IMR-90 (cell line): ENCODE data around the gene CBX3. TPM values are rescaled to one million over a fixed set of nuclear protein-coding genes. Genes with fewer than 3 reads are reported as not detected.

Experiments used
- ATAC-seq: fragments of 200-7000 bp; cut with Tn5 transposase; 2 replicates; pipeline ENCODE4 v1.9.1; 2020; ENCODE audit warnings: low read depth, mild to moderate bottlenecking, moderate library complexity
- BruUV-seq: library from RNA; stranded (reverse); fragments of 400-500 nt; replicated peaks from 2 replicates; lab custom pipeline; 2021; lab: Mats Ljungman, UMichigan
- CTCF ChIA-PET: fragments of 300-600 bp; formaldehyde crosslinking; extraction: SDS; loops from one replicate; lab custom pipeline; 2021; ENCODE audit warnings: antibody characterized with exemption; lab: Yijun Ruan, JAX
- POLR2A ChIA-PET: fragments of 300-600 bp; sonication (Branson Sonifier 250); formaldehyde crosslinking; loops from one replicate; lab custom pipeline; 2022; ENCODE audit warnings: antibody characterized with exemption; ENCODE audit not compliant: unreplicated experiment; lab: Charles Lee
- DNase-seq: peaks from one replicate; pipeline ENCODE4 v3.0.0; 2013
- H2AFZ ChIP-seq: replicated peaks from 2 replicates; pipeline ENCODE3; 2013; ENCODE audit warnings: low read length, mild to moderate bottlenecking; ENCODE audit not compliant: poor library complexity
- H2AK5ac ChIP-seq: 2 replicates; pipeline ENCODE4 v1.6.1; 2013; ENCODE audit warnings: low read depth, low read length, inconsistent platforms
- H2AK9ac ChIP-seq: replicated peaks from 2 replicates; pipeline ENCODE3; 2013; ENCODE audit warnings: mild to moderate bottlenecking, low read depth, low read length, moderate library complexity; ENCODE audit not compliant: poor library complexity
- H2BK120ac ChIP-seq: 2 replicates; pipeline ENCODE4 v1.6.1; 2013; ENCODE audit warnings: low read depth, low read length, inconsistent platforms
- H2BK15ac ChIP-seq: 3 replicates; pipeline ENCODE4 v1.6.1; 2013; ENCODE audit warnings: low read depth, low read length, inconsistent platforms
- H2BK20ac ChIP-seq: 2 replicates; pipeline ENCODE4 v1.6.1; 2013; ENCODE audit warnings: low read depth, mild to moderate bottlenecking, inconsistent platforms, low read length, moderate library complexity
- H2BK5ac ChIP-seq: 2 replicates; pipeline ENCODE4 v1.6.1; 2013; ENCODE audit warnings: mild to moderate bottlenecking, low read depth, low read length, inconsistent platforms; ENCODE audit not compliant: poor library complexity, severe bottlenecking
- H3K14ac ChIP-seq: replicated peaks from 2 replicates; pipeline ENCODE4 v1.6.1; 2013; ENCODE audit warnings: low read depth, low read length, inconsistent platforms
- H3K18ac ChIP-seq: 2 replicates; pipeline ENCODE4 v1.6.1; 2013; ENCODE audit warnings: low read depth, low read length, control low read depth
- H3K23ac ChIP-seq: 2 replicates; pipeline ENCODE4 v1.6.1; 2013; ENCODE audit warnings: low read depth, low read length, inconsistent platforms
- H3K27ac ChIP-seq: 2 replicates; pipeline ENCODE4 v1.5.1; 2013; ENCODE audit warnings: mild to moderate bottlenecking, control low read depth, low read length; ENCODE audit not compliant: insufficient read depth
- H3K27me3 ChIP-seq: 2 replicates; pipeline ENCODE4 v1.6.1; 2013; ENCODE audit warnings: low read length; ENCODE audit not compliant: control insufficient read depth, insufficient read depth
- H3K36me3 ChIP-seq: 2 replicates; pipeline ENCODE4 v1.6.1; 2013; ENCODE audit warnings: low read length, mixed read lengths; ENCODE audit not compliant: control insufficient read depth, insufficient read depth
- H3K4ac ChIP-seq: 2 replicates; pipeline ENCODE4 v1.6.1; 2013; ENCODE audit warnings: low read depth, low read length, inconsistent platforms
- H3K4me1 ChIP-seq: 2 replicates; pipeline ENCODE4 v1.6.1; 2013; ENCODE audit warnings: low read length, mixed read lengths; ENCODE audit not compliant: control insufficient read depth, insufficient read depth
- H3K4me2 ChIP-seq: 2 replicates; pipeline ENCODE4 v1.6.1; 2013; ENCODE audit warnings: low read depth, mild to moderate bottlenecking, control low read depth, low read length, moderate library complexity
- H3K4me3 ChIP-seq: 2 replicates; pipeline ENCODE4 v1.5.1; 2013; ENCODE audit warnings: low read depth, mild to moderate bottlenecking, control low read depth, low read length, moderate library complexity; ENCODE audit not compliant: insufficient read depth
- H3K56ac ChIP-seq: 2 replicates; pipeline ENCODE4 v1.6.1; 2013; ENCODE audit warnings: low read length, inconsistent platforms; ENCODE audit not compliant: insufficient read depth; ENCODE audit errors: extremely low read depth
- H3K79me1 ChIP-seq, 2 experiments: 2 replicates each; pipeline ENCODE4 v1.6.1; 2013; ENCODE audit warnings: low read length in 2 of 2, inconsistent platforms in 1 of 2, low read depth in 1 of 2
- H3K9ac ChIP-seq: 2 replicates; pipeline ENCODE4 v1.6.1; 2013; ENCODE audit warnings: low read depth, low read length, control low read depth
- H3K9me1 ChIP-seq: 2 replicates; pipeline ENCODE4 v1.6.1; 2013; ENCODE audit warnings: low read length, inconsistent platforms; ENCODE audit not compliant: insufficient read depth
- H3K9me3 ChIP-seq: 2 replicates; pipeline ENCODE4 v1.6.1; 2013; ENCODE audit warnings: low read length; ENCODE audit not compliant: control insufficient read depth, insufficient read depth
- H4K20me1 ChIP-seq: 2 replicates; pipeline ENCODE4 v1.6.1; 2013; ENCODE audit warnings: low read length, inconsistent platforms; ENCODE audit not compliant: insufficient read depth
- H4K5ac ChIP-seq: 2 replicates; pipeline ENCODE4 v1.6.1; 2013; ENCODE audit warnings: mild to moderate bottlenecking, low read depth, low read length, control low read depth
- H4K8ac ChIP-seq, 2 experiments: 2 replicates each; pipeline ENCODE4 v1.6.1; 2013; ENCODE audit warnings: low read depth in 2 of 2, low read length in 2 of 2, control low read depth in 1 of 2, inconsistent platforms in 1 of 2
- H4K91ac ChIP-seq: 2 replicates; pipeline ENCODE4 v1.6.1; 2013; ENCODE audit warnings: low read depth, low read length, inconsistent platforms; ENCODE audit not compliant: insufficient read depth
- BHLHE40 ChIP-seq: fragments of 150-350 bp; IDR thresholded peaks from 2 replicates; pipeline ENCODE4 v1.6.1; 2016; ENCODE audit warnings: mild to moderate bottlenecking, low read depth, low read length
- CEBPB ChIP-seq: IDR thresholded peaks from 2 replicates; pipeline ENCODE4 v1.6.1; 2012; ENCODE audit warnings: low read depth, low read length, improper control_type of control experiment
- CHD1 ChIP-seq: IDR thresholded peaks from 2 replicates; pipeline ENCODE4 v1.6.1; 2012; ENCODE audit warnings: low read depth, low read length, improper control_type of control experiment
- FOS ChIP-seq: fragments of 150-350 bp; IDR thresholded peaks from 2 replicates; pipeline ENCODE4 v1.6.1; 2016; ENCODE audit warnings: low read depth, low read length
- MAFK ChIP-seq: IDR thresholded peaks from 2 replicates; pipeline ENCODE4 v1.6.1; 2012; ENCODE audit warnings: low read depth, low read length, improper control_type of control experiment
- MAZ ChIP-seq: IDR thresholded peaks from 2 replicates; pipeline ENCODE4 v1.6.1; 2012; ENCODE audit warnings: low read depth, mild to moderate bottlenecking, low read length, improper control_type of control experiment, moderate library complexity, borderline replicate concordance
- MXI1 ChIP-seq: IDR thresholded peaks from 2 replicates; pipeline ENCODE4 v1.6.1; 2012; ENCODE audit warnings: low read depth, mild to moderate bottlenecking, low read length, moderate library complexity, borderline replicate concordance
- NFE2L2 ChIP-seq: fragments of 150-350 bp; IDR thresholded peaks from 2 replicates; pipeline ENCODE4 v1.6.1; 2016; ENCODE audit warnings: low read depth, mild to moderate bottlenecking, low read length
- POLR2A ChIP-seq: IDR thresholded peaks from 2 replicates; pipeline ENCODE4 v1.6.1; 2012; ENCODE audit warnings: mild to moderate bottlenecking, low read depth, low read length
- RAD21 ChIP-seq: IDR thresholded peaks from 2 replicates; pipeline ENCODE4 v1.6.1; 2012; ENCODE audit warnings: low read length, improper control_type of control experiment
- RCOR1 ChIP-seq: IDR thresholded peaks from 2 replicates; pipeline ENCODE4 v1.6.1; 2012; ENCODE audit warnings: mild to moderate bottlenecking, low read length, improper control_type of control experiment; ENCODE audit not compliant: insufficient replicate concordance
- RFX5 ChIP-seq: IDR thresholded peaks from 2 replicates; pipeline ENCODE4 v1.8.0; 2012; ENCODE audit warnings: low read depth, mild to moderate bottlenecking, low read length, moderate library complexity
- SMC3 ChIP-seq: fragments of 150-350 bp; IDR thresholded peaks from 2 replicates; pipeline ENCODE4 v1.6.1; 2016; ENCODE audit warnings: low read depth, mild to moderate bottlenecking, antibody characterized with exemption, low read length, moderate library complexity
- WGBS, 2 experiments: methylation state at CpG; one replicate each; pipeline versions ENCODE4 v1.1.5 to v1.1.7; 2013; ENCODE audit warnings: missing lambda C conversion rate in 2 of 2; ENCODE audit not compliant: insufficient read length in 1 of 2; ENCODE audit errors: extremely low coverage in 2 of 2; 5-methylcytosine and 5-hydroxymethylcytosine counted together
- dilution Hi-C: fragments of 300-500 bp; cut with HindIII; formaldehyde crosslinking; loops from one replicate; pipeline ENCODE4 v1.14.3; 2018; ENCODE audit warnings: low sequenced_read_pairs; ENCODE audit not compliant: unreplicated experiment
- in situ Hi-C: fragments of 300-500 bp; cut with MboI; formaldehyde crosslinking; loops from 3 replicates; pipeline ENCODE4 v1.14.3; 2019; ENCODE audit warnings: low sequenced_read_pairs, inconsistent platforms, mixed read lengths
- intact Hi-C: fragments of 100-400 bp; cut with micrococcal nuclease; formaldehyde crosslinking; loops from 2 replicates; pipeline ENCODE4 v1.10.0; 2022
- polyA plus RNA-seq, 3 experiments: library from polyadenylated mRNA; depleted of rRNA; stranded (reverse); fragments of >200 nt; gene quantifications; 2 replicates each; pipeline ENCODE4 v1.2.3, GENCODE V29; 2012; ENCODE audit warnings: low replicate concordance in 1 of 3
- total RNA-seq: library from RNA; depleted of rRNA; stranded (reverse); fragments of >200 nt; gene quantifications from 2 replicates; pipeline ENCODE4 v1.2.3, GENCODE V29; 2012
- TF ChIP-seq, protein P1 (sequence below): fragments of 150-350 bp; IDR thresholded peaks from 2 replicates; pipeline ENCODE4 v1.6.1; 2016; ENCODE audit warnings: low read depth, mild to moderate bottlenecking, low read length, moderate library complexity, borderline replicate concordance
- TF ChIP-seq, protein P2 (sequence below): fragments of 150-350 bp; IDR thresholded peaks from 2 replicates; pipeline ENCODE4 v1.6.1; 2017; ENCODE audit warnings: mild to moderate bottlenecking, antibody characterized with exemption, low read length, low read depth
- TF ChIP-seq, protein P3 (sequence below): conservative IDR thresholded peaks from 2 replicates; pipeline ENCODE4 v1.5.1; 2012; ENCODE audit warnings: mild to moderate bottlenecking, low read depth, low read length, improper control_type of control experiment

The CBX3 gene
- total and polyA plus RNA-seq, 2 of the 4 experiments (the other 2 are of a cell fraction): 38.2 to 76.5 TPM

DNA sequence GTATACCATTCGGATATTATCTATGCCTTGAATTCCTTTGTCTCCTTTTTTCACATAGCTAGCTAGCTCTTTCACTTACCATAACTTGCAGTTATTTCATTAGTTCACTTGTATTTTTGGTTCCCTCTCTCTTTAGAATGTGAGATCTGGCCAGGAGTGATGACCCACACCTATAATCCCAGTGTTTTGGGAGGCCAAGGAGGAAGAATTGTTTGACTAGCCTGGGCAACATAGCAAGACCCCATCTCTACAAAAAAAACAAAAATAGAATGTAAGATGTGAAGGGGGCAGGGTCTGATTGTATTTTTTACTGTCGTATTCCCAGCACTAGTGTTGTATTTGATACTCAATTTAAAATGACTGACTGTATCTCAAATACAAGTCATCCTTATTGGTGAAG lies 29.9 kb upstream of the CBX3 start:
- H2BK20ac ChIP-seq: no peak overlapping the region
- no peaks in the 10 kb centered on the region for H3K36me3 ChIP-seq
- no peak overlapping the region for H3K14ac ChIP-seq
- dilution Hi-C loops (no loop called here), in situ Hi-C loops (no loop called here), intact Hi-C loops (no loop called here)
- no TSS peak for BruUV-seq
- H4K20me1 ChIP-seq: no peaks in the 10 kb centered on the region
- no CpG with 5 or more reads among the region's 2 CpGs for WGBS, 2 experiments
- no peak overlapping the region for H2AK9ac ChIP-seq
- no peak overlapping the region for H2AK5ac ChIP-seq
- ChIA-PET POLR2A (interaction anchor here (0.5 kb wide), 1 partner anchor 1084 kb away, joined by 11 read pairs; no protein-coding TSS in a partner anchor), CTCF (no interaction called here)
- ATAC-seq: no peak
- peaks cover 3% of the 10 kb centered on the region; the same call in 1 of the 2 replicates for H3K4me1 ChIP-seq
- no peak overlapping the region for H3K4me2 ChIP-seq
- H3K9ac ChIP-seq: no peak overlapping the region
- H2BK120ac ChIP-seq: no peak overlapping the region
- H2BK5ac ChIP-seq: no peak overlapping the region
- DNase-seq: no peak
- H4K5ac ChIP-seq: no peak overlapping the region
- TF ChIP-seq RAD21 (no peak), SMC3 (no peak), POLR2A (no peak), RCOR1 (no peak), MAZ (no peak), NFE2L2 (no peak), MXI1 (no peak), FOS (no peak), BHLHE40 (no peak), RFX5 (no peak), CEBPB (no peak), MAFK (no peak), CHD1 (no peak)
- TF ChIP-seq, protein P1, sequence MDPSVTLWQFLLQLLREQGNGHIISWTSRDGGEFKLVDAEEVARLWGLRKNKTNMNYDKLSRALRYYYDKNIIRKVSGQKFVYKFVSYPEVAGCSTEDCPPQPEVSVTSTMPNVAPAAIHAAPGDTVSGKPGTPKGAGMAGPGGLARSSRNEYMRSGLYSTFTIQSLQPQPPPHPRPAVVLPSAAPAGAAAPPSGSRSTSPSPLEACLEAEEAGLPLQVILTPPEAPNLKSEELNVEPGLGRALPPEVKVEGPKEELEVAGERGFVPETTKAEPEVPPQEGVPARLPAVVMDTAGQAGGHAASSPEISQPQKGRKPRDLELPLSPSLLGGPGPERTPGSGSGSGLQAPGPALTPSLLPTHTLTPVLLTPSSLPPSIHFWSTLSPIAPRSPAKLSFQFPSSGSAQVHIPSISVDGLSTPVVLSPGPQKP: no peak
- TF ChIP-seq, protein P2, sequence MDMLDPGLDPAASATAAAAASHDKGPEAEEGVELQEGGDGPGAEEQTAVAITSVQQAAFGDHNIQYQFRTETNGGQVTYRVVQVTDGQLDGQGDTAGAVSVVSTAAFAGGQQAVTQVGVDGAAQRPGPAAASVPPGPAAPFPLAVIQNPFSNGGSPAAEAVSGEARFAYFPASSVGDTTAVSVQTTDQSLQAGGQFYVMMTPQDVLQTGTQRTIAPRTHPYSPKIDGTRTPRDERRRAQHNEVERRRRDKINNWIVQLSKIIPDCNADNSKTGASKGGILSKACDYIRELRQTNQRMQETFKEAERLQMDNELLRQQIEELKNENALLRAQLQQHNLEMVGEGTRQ: no peak
- TF ChIP-seq, protein P3, sequence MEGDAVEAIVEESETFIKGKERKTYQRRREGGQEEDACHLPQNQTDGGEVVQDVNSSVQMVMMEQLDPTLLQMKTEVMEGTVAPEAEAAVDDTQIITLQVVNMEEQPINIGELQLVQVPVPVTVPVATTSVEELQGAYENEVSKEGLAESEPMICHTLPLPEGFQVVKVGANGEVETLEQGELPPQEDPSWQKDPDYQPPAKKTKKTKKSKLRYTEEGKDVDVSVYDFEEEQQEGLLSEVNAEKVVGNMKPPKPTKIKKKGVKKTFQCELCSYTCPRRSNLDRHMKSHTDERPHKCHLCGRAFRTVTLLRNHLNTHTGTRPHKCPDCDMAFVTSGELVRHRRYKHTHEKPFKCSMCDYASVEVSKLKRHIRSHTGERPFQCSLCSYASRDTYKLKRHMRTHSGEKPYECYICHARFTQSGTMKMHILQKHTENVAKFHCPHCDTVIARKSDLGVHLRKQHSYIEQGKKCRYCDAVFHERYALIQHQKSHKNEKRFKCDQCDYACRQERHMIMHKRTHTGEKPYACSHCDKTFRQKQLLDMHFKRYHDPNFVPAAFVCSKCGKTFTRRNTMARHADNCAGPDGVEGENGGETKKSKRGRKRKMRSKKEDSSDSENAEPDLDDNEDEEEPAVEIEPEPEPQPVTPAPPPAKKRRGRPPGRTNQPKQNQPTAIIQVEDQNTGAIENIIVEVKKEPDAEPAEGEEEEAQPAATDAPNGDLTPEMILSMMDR: no peak
- H3K4ac ChIP-seq: no peak overlapping the region
- no peaks in the 10 kb centered on the region for H3K9me3 ChIP-seq
- peaks cover 3 to 12% of the 10 kb centered on the region in 2 experiments; a peak in 2 of 4 replicates for H3K79me1 ChIP-seq
- H3K27me3 ChIP-seq: no peaks in the 10 kb centered on the region
- H3K56ac ChIP-seq: no peak overlapping the region
- no peak overlapping the region for H3K27ac ChIP-seq
- no peak overlapping the region for H3K23ac ChIP-seq
- H3K9me1 ChIP-seq: peaks cover 8% of the 10 kb centered on the region
- no peak overlapping the region for H4K8ac ChIP-seq
- no peak overlapping the region for H3K4me3 ChIP-seq
- H4K91ac ChIP-seq: no peak overlapping the region
- H3K18ac ChIP-seq: no peak overlapping the region
- no peak overlapping the region for H2AFZ ChIP-seq
- no peak overlapping the region for H2BK15ac ChIP-seq
